WI38 (cell line): ENCODE measurements around the gene CYB5R4.

Source experiments
- H3K4me3 ChIP-seq: 2 replicates; pipeline ENCODE4 v1.5.1; 2011; ENCODE audit warnings: low read depth, mild to moderate bottlenecking, control low read depth, low read length
- TF ChIP-seq, protein P1 (sequence below): IDR thresholded peaks from 2 replicates; pipeline ENCODE4 v1.5.1; 2012; ENCODE audit warnings: low read depth, mild to moderate bottlenecking, control low read depth, low read length

Gene CYB5R4

GRCh38 chr6:83962582-83962981 lies 103.1 kb downstream of the CYB5R4 start:
- TF ChIP-seq, protein P1, sequence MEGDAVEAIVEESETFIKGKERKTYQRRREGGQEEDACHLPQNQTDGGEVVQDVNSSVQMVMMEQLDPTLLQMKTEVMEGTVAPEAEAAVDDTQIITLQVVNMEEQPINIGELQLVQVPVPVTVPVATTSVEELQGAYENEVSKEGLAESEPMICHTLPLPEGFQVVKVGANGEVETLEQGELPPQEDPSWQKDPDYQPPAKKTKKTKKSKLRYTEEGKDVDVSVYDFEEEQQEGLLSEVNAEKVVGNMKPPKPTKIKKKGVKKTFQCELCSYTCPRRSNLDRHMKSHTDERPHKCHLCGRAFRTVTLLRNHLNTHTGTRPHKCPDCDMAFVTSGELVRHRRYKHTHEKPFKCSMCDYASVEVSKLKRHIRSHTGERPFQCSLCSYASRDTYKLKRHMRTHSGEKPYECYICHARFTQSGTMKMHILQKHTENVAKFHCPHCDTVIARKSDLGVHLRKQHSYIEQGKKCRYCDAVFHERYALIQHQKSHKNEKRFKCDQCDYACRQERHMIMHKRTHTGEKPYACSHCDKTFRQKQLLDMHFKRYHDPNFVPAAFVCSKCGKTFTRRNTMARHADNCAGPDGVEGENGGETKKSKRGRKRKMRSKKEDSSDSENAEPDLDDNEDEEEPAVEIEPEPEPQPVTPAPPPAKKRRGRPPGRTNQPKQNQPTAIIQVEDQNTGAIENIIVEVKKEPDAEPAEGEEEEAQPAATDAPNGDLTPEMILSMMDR: no peak
- H3K4me3 ChIP-seq: no peak overlapping the region

GRCh38 chr6:83966539-83966938 lies 107.0 kb downstream of the CYB5R4 start:
- TF ChIP-seq, protein P1: no peak

GRCh38 chr6:83970582-83970981 lies 111.1 kb downstream of the CYB5R4 start:
- H3K4me3 ChIP-seq: no peak overlapping the region
- TF ChIP-seq, protein P1: no peak

More at GRCh38 chr6:83966539-83966938, 107.0 kb downstream of the CYB5R4 start:
- no peak overlapping the region for H3K4me3 ChIP-seq

DNA sequence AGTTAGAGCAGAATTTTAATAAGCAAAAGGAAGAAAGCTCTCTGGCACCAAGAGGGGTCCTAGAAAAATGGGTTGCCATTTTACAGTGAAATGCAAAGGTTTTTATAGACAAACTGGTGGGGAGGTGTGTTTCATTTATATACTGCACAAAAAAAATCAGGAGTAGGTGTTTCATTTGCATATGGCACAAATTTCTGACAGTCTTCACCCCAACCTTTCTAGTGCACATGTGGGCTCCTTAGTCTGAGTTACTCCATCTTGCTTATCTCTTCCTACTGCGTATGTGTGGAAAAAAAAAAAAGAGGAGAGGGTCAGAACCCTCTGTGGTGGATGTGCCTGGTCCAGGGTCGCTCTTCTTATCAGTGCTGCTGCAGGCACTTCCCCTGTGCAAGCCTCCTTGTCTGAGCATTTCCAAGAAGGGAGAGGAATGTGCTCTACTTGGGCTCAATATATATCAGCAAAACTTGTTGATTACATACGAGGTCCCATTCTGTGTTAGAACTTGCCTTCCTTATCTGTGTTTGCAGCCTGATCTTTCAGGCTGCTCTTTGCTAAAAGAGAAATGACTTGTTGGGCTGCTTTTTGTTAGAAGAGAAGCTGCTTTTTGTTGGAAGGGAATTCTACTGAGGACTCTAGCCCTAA lies 115.0 kb downstream of the CYB5R4 start:
- no peak overlapping the region for H3K4me3 ChIP-seq
- TF ChIP-seq, protein P1: no peak

DNA sequence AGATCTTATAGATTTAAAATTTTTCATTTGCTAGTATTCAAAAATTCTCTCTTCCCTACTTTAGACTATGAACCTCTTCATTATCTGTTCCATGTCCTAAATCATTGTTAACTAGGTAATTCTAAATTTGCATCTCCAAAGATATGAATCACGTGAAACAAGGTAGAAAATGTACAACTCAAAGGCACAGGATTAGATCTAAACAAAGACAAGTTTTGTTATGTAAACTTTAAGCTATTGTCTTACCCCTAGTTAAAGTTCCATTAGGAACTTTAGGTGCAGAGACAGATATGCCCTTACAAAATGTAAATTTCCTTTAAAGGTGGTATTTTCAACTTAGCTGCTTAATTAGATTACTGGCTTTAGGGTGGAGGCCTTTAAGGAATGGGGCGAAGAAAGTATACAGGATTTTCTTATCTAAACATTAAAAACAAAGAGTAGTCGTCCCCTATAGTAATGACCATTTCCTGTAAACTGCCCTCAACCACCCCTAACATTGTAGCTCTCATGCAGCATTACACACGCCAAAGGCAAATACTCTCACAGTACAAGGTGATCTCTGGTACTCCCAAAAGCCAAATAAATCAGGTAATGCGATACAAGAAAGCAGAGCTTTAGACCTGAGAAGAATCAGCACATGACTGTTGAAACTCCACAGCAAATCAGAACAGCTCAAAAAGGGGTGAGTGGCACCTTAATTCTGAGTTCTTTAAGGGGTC lies 116.7 kb downstream of the CYB5R4 start:
- TF ChIP-seq, protein P1: no peak
- H3K4me3 ChIP-seq: no peak overlapping the region

- H3K4me3 ChIP-seq: no peak overlapping the region
- TF ChIP-seq, protein P1: no peak
Observed at GRCh38 chr6:83976871-83977270, 117.4 kb downstream of the CYB5R4 start.

DNA sequence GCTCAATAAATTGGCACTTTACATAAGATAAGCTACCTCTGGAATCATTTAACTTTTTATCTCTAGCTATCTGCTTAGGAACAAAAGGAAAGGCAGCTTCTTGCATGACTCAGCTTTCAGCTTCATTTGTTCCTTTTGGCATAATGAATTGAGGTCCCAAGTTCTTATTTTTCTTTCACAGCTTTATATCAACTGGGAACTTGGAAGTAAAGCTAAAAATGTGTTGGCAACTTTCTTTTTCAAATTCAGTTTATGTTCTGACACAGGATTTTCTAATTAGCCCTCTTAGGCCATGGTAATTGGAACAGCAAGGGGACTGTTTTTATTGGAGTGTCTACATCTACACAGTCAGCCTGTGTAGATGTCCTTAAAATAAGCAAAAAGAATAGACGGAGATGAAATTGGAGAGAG lies 118.8 kb downstream of the CYB5R4 start:
- TF ChIP-seq, protein P1: no peak
- no peak overlapping the region for H3K4me3 ChIP-seq
